ENCODE measurements around the gene TBC1D22A. TPM values are rescaled to one million over a fixed set of nuclear protein-coding genes. Genes with fewer than 3 reads are reported as not detected.

Gene TBC1D22A
- polyA plus RNA-seq, 3 donors = 15.4 to 16.5 (median 15.9) TPM

DNA sequence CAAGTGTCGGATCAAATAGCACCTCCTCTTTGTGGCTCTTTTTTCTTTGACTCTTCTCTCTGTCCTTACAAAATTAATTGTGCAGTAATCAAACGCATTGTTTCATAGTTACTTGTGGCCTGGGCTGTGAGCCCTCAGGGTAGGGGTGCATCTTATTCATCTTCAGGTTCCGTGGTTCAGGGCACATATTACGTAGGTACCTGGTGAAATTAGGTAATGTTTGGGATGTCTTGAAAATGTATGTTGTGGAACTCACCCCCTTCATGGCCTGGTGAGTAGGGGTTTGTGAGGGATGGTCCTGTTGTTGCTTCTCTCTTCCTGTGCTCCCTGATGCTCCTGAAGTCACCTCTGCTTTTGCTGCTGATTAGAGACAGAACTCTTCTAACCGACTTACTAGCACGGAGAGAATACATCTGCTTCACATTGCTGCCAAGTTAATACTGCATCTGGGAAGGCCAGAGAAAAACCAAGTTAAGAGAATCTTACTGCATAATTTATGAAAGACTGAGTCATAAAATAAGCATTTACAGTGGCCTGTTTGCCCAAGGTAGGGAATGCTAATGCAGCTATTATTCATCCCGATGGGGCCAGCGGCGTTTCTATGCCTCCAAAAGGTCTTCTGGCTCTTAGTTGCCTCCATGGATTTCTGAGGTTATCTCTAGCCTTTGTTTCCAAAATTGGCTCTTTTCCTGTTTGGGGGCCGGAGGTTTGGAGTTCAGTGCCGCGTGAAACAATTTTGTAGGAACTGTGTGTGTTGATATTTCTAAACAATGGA, 66.9 kb downstream of the TBC1D22A start:
- DNase-seq (ENCODE audit: low read depth in 3 of 3, low spot score in 2 of 3) = no peak

DNA sequence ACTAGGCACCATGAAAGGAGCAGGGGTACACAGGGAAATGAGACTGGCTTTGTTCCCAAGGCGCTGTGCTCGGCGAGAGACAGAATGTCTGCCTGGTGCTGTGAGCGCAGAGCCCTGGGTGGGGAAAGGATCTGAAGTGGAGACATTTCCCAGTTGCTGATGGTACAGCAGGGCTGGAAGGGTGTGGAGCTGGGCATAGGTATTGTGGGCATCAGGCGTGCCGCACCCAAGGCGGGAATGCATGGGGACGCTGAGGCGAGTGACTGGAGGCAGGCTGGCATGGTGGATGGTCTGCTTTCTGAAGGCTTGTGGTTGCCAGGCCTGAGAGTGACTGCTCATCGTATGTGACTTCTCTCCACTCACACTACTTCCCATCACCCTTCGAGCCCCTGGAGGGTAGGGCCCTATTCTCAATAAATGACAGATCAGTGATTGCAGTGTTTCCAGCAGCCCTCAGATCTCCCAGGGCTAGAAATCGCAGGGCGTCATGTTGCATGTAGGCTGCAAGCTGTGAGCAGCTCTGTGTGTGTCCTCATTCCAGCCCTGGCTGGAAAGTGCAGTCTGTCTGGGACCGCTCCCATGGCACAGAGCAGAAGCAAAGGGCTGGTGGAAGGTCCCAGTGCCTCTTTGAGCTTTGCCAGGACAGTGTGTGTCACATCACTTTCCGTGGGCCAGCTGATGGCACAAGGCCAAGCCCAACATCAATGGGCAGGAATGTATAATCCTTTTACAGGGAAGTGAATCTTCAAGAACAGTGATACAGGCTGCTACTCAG, 67.7 kb downstream of the TBC1D22A start:
- DNase-seq (ENCODE audit: low read depth in 3 of 3, low spot score in 2 of 3) = no peak

DNA sequence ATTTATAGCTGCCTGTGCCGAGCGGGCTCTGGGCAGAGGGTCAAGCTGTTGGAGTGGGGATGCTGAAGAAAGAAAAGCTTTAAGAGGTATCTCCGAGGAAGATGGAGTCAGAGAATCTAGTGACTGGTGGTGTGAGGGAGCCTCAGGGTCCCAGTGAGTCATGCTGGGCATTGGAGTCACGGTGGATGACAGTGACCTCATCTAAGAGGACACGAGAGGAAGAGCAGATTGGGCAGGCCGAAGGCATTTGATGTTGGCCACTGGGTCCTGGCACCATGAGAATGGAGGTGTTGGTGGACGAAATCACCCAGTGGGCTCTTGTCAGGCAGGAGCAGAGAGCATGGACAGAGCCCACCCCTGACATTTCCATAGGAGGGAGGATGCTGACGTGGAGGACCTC, 68.4 kb downstream of the TBC1D22A start:
- DNase-seq (ENCODE audit: low read depth in 3 of 3, low spot score in 2 of 3) = no peak

DNA sequence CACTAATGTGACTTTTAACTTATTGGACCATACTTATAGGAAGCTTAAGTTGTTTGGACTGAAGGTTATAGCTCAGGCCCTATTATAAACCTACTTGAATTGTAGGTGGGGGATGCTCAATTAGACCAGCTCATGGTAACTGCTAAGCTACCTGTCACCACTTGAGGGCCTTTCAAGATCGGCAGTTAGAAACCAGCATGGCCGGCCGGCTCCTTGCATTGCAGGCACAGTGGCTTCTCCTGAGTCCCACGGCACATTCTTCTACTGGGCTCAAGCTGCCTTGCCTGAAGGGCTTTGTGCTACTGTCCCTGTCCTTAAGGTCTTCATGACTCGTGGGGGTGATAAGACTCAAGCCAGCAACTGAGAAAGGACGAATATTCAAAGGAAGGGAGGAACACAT, 70.8 kb downstream of the TBC1D22A start:
- no peak for DNase-seq (ENCODE audit: low read depth in 3 of 3, low spot score in 2 of 3)

DNA sequence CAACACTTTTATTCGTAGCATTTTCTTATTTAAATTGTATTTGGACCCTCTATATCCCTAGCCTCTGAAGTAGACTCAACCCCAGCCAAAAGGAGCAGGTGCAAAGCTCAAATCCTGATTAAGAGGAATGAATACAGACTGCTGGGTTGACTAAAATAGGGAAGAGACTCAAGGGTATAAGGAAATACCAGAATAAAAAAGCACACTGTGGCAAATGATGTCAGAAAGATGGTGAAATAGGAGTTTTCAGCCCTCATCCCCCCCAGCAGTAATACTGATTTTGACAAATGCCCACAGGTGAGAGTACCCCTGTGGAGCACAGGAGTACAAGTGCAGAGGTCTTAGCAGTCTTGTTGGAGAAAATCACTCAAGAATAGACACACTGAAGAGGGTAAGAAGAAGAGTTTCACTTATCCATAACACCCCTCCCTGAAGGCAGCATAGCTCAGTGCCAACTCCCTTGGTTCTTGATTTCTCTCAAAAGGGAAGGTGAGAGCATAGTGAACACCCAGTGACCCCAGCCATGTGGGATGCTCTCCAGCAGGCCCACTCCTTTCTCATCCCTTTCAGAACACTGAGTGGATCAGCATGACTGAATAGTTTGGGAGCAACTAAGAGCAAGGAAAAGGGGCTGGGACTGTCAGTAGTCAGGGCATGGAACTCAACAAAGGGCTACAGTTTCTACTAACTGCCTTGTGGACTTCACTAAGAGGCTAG, 71.7 kb downstream of the TBC1D22A start:
- DNase-seq (ENCODE audit: low read depth in 3 of 3, low spot score in 2 of 3) = no peak

DNA sequence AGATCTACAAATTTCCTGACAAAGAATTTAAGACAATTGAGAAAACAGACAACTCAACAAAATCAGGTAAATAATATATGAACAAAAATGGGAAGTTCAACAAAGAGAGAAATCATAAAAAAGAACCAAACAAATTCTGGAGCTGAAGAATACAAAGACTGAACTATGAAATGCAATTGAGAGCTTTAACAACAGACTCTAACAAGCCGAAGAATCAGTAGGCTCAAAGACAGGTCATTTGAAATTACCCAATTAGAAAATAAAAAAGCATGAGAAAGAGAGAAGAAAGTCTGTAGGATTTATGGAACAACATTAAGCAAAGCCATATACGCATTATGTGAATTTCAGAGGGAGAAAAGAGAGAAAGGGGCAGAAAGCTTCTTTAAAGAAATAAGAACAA, 72.8 kb downstream of the TBC1D22A start:
- DNase-seq (ENCODE audit: low read depth in 3 of 3, low spot score in 2 of 3) = no peak

DNA sequence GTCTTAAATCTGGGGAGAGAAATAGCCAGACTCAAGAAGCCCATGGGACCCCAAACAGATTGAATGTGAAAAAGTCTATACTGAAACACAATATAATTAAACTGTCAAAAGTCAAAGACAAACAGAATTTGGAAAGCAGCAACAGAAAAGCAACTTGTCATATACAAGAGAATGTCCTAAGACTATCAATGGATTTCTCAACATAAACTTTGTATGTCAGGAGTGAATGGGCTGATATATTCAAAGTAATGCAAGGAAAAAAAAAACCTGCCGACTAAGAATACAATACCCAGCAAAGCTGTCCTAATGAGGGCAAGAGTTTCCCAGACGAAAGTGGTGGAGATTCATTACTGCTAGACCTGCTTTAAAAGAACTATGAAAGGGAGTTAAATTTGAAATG, 73.2 kb downstream of the TBC1D22A start:
- no peak for DNase-seq (ENCODE audit: low read depth in 3 of 3, low spot score in 2 of 3)

DNA sequence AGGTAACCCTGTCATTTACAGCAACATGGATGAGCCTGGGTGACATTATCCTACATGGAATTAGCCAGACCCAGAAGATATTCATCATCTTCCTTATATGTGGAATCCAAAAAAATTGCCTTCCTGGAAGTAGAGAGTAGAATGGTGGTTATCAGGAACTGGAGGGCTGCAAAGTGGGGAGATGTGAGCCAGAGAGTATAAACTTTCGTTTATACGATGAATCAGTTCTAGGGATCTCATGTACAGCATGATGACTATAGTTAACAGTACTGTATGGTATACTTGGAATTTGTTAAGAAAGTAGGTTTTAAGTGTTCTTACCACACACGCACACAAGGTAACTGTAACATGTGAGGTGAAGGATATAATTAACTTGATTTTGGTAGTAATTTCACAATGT, 79.1 kb downstream of the TBC1D22A start:
- no peak for DNase-seq (ENCODE audit: low read depth in 3 of 3, low spot score in 2 of 3)

DNA sequence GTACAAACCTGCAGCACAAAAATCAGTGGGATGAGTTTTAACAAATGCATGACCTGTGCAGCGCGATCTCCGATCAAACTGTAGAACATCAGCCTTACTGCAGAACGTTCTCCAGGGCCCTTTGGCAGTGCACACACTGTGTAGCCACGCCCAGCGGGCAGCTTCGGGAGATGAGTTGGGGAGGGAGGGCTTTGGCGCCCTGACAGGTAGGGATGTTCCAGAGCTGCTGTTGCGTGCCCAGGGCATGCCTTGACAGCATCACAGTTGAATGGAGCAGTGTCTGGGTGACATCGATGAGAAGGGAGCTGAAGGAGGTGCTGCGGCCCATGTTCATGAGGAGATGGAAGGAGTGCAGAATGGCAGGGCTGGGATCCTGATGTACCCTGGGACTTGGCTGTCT, 80.2 kb downstream of the TBC1D22A start:
- DNase-seq (ENCODE audit: low read depth in 3 of 3, low spot score in 2 of 3) = no peak

DNA sequence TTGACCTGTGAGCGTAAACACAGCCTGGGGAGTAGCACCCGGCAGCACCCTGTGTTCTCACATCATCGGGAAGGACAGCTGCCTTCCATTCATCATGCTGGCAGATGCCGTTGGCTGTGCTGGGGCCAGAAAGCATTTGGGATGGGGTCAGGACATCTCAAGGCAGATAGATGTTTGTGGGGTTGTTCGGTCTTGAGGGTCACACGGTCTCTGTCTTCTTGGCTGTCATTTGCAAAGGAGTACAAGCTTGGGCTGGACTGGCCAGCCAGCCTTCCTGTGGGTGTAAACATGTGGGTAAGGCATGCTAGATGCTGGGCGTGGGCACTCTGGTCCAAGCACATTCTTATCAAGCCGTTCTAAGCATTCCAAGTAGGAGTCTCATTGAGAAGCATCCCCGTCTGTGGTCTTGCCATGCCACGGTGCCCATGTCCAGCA, 81.4 kb downstream of the TBC1D22A start:
- DNase-seq (ENCODE audit: low read depth in 3 of 3, low spot score in 2 of 3) = no peak

DNA sequence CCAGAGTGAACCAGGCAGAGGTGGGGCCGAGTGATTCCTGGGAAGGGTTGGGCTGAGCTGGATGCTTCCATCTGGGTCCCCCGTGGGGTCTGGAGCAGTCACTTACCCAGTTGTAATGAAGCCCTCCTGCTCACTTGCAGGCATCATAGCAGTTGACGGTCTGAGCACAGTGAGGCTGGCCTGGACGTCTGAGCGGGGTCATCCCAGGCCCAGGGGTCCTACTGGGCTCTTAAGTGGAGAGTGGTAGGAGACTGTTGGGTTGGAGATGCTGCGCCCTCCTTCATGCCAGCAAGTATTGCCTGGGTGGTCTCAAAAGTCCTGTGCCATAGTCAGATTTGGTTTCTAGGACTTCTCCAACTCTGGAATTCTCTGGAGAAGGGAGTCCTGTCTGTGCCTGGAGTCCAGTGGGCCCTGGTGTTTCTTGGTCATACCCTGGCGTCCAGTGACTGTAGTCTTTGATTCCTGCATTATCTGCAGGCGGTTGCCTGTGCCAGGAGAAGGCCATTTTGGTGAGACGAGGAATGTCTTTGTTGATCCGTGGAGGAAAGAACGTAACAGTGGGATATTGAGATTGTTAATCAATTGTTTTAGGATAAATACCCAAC, 82.3 kb downstream of the TBC1D22A start:
- DNase-seq (ENCODE audit: low read depth in 3 of 3, low spot score in 2 of 3) = no peak

DNA sequence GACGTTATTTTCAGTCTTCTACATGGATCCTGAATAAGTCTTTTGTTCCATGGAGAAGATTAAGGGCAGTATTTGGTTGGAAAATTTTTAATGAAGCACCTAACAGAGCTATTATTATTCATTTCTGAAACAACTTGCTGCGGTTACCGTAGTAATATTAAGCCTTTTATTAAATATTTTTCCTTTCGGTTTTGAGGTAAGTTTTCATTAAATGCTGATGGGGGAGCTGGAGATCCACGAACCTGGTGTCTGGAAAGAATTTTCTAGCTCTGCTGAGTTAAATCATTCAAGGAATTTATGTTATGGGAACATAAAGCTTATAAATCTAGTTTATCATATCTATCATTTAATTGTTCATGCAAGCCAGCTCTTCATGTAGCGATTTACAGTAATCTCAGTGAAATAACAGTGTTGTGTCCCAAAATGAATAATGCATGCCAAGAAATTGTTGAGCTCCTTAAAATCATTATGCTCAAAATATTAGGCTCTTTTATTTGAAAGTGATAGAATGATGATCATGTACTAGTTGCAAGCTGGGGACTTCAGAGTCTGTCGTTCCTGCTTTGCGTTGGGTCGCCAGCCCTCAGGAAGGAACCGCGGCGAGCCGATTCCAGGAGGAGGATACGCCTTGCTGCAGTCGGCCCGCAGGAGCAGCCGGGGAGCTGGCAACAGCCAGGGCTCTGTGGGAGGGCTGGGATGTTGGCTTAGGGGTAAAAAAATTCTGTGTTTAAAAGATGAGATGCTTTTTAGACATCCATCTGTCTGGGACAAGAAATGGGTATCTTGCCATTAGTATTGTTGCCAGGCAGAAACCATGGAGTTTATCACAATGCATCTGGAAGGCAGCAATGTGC, 83.1 kb downstream of the TBC1D22A start:
- DNase-seq (ENCODE audit: low read depth in 3 of 3, low spot score in 2 of 3) = no peak

DNA sequence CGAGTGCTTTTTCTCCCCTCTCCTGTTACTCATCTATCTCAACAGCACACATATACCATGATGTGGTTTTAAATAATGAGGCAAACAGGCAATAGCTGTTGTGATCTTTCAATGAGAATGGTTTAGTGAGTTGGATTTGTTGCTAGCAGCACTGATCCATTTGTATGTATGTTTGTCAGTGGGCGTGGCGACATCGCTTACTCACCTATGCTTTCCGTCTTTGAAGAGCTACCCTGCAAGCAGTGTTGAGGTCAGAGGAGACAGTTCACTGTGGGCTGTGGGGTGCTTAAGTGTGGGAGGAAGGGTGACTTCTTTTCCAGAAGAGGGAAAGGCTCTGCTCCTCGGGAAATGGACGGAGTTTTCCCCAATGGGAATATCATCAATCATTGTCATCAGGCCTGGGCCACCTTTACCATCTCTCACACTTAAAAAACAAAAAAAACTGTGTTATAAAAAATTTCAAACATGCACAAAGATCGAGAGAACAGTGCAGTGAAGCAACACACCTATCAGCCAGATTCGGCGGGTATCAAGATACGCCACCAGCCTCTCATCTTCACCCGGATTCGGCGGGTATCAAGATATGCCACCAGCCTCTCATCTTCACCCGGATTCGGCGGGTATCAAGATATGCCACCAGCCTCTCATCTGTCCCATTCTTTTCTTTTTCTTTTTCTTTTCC, 83.8 kb downstream of the TBC1D22A start:
- no peak for DNase-seq (ENCODE audit: low read depth in 3 of 3, low spot score in 2 of 3)

DNA sequence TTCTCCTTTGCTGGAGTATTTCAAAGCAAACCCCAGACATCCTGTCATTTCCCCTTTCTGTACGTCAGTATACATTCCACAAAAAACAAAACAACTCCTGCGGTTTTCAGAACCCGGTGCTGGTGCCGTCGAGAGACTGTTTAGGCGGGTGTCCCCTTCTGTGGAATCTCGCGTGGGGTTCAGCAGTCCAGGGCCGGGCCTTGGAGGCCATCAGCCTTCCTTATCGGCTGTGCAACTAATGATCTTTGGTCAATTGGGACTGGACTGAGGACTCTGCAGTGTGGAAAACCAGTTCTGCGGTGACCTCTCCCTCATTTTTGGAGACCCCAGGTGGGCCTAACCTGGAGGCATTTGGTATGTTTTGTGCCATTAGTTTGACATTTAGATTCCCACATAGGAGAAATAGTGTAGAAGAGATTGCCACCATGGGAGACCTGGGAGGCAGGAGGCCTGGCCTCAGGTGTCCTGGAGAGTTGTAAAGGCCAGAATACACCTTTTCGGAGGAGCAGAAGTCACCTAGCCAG, 84.4 kb downstream of the TBC1D22A start:
- DNase-seq (ENCODE audit: low read depth in 3 of 3, low spot score in 2 of 3) = no peak

DNA sequence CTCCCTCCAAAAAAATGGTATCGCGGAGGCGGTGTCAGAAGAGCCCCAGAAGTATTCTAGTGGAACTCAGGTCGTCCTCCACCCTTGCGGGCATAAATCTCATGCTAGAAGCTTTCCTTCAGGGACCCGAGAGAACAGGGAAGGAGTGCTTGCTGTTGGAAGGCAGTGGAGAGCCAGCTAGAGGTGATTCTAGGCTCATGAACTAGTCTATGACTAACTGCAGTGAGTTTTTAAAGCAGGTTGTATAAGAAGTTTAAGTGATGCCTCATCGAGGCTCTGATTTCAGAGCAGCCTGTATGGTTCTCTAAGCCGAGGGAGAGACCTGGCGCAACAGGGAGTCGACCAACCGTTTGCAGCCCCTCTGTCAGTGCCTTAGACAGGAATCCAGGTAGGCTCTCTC, 85.7 kb downstream of the TBC1D22A start:
- DNase-seq (ENCODE audit: low read depth in 3 of 3, low spot score in 2 of 3) = no peak

DNA sequence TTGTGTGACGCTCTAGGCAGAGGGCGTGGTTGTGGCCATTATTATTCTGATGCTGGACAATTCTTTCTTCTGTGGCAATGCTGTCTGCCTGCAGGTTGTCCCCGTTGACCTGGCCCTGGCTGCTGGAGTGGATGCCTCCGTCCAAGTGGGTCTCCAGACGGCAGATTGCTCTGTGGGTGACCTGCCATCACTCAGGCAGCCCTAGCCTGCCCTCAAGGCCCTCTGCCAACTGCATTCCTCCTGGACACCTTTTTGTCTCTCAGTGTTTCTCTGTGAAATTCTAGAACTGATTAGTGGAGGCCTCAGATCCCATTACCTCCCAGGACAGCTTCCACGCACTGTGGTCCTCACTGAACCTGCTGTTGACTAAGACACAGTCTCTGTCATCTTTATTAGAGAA, 86.7 kb downstream of the TBC1D22A start:
- no peak for DNase-seq (ENCODE audit: low read depth in 3 of 3, low spot score in 2 of 3)

DNA sequence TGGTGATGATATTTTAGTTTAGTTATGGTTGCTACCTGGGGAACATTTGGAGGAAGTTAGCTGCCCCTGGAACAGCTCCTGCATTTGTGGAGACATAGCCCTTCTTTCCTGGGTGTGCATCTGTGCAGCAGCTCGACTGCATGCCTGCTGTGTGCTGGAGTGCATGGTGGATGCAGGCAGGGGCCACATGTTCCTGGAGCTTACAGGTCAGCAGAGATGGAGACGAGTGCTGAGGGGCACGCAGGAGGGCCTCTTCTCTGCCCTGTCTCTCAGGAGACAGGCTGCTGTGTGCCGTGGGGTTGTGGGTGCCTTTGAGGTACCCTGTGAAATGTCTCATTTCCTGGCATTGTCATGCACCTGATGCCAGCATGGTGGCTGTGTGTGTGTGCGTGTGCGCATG, 87.5 kb downstream of the TBC1D22A start:
- no peak for DNase-seq (ENCODE audit: low read depth in 3 of 3, low spot score in 2 of 3)

DNA sequence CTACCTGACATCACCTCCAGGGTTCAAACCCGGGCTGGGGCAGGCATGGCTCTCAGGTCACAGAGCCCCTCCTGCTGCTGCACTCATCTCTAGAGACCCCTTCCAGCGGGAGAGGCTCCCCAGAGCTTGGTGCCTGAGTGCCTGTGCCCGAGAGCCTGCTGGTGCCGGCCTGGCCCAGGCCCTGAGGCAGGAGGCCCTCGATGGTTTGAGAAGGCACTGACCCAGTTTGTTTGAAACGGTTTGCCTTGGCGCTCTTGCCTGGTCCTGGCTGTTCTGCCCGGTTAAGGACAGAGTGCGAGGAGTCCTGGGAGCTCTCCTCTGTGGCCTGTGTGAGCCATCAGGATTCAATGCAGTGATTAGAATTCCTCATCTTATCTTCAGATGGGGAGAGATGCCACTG, 88.9 kb downstream of the TBC1D22A start:
- DNase-seq (ENCODE audit: low read depth in 3 of 3, low spot score in 2 of 3) = no peak

DNA sequence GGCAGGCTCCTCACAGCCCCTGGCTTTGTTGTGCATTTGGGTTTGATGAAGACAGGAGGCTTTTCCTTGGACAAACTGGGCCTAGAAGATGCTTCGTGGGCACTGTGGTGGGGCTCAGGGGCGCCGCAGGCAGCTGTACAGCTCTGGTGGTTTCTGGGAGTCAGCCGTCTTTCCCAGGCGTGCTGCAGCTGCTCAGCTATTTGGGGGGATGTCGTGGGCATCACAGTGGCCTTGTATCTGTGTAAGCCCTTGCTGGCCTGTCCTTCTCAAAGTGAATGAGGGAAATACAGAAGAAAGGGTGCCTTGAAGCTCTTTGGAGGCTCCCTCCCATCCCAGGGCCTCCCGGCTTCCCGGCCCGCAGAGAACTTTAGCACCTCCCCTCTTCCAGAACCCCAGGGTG, 89.5 kb downstream of the TBC1D22A start:
- no peak for DNase-seq (ENCODE audit: low read depth in 3 of 3, low spot score in 2 of 3)

Measured in right renal cortex interstitium (tissue), 3 donors.